Large intestine (tissue), 12 donors: ENCODE data around the gene CYP2D6. TPM values are rescaled to one million over a fixed set of nuclear protein-coding genes. Genes with fewer than 3 reads are reported as not detected.
"Not testable (repeated sequence)": the region's sequence is repeated elsewhere in the genome, so short reads cannot be mapped to it uniquely, and the experiment has no call there.

Source experiments
- DNase-seq, 2 donors: peaks; one replicate each; pipeline versions ENCODE4 v3.0.0 to v3.0.0-alpha.2; 2013
- H3K27ac ChIP-seq: one replicate; pipeline ENCODE4 v1.5.1; 2013; ENCODE audit warnings: low read length
- H3K27me3 ChIP-seq: 2 replicates; pipeline ENCODE4 v1.6.1; 2013; ENCODE audit warnings: low read length; ENCODE audit not compliant: control insufficient read depth, insufficient read depth
- H3K36me3 ChIP-seq: 2 replicates; pipeline ENCODE4 v1.6.1; 2013; ENCODE audit warnings: low read length; ENCODE audit not compliant: control insufficient read depth, insufficient read depth
- H3K4me1 ChIP-seq: one replicate; pipeline ENCODE4 v1.6.1; 2013; ENCODE audit warnings: low read length; ENCODE audit not compliant: control insufficient read depth, insufficient read depth
- H3K4me3 ChIP-seq: one replicate; pipeline ENCODE4 v1.5.1; 2013; ENCODE audit warnings: low read length
- H3K9me3 ChIP-seq: one replicate; pipeline ENCODE4 v1.6.1; 2013; ENCODE audit warnings: mild to moderate bottlenecking, low read depth, low read length, moderate library complexity; ENCODE audit not compliant: control insufficient read depth
- WGBS: methylation state at CpG from one replicate; pipeline ENCODE4 v1.1.5; 2013; ENCODE audit warnings: low lambda C conversion rate; ENCODE audit not compliant: insufficient coverage; 5-methylcytosine and 5-hydroxymethylcytosine counted together
- long read RNA-seq, 11 donors: transcript quantifications; one replicate each; lab custom pipeline, GENCODE V29; 2026
- polyA plus RNA-seq: library from polyadenylated mRNA; unstranded; fragments of 120-200 nt; gene quantifications from one replicate; pipeline ENCODE4 v1.2.1, GENCODE V29; 2013

Gene CYP2D6
- polyA plus RNA-seq = 6.5 TPM
- long read RNA-seq, donor 1 = 0 reads
- long read RNA-seq, donor 2 = 0 reads
- long read RNA-seq, donor 3 = 0 reads
- long read RNA-seq, donor 4, partial matches to known transcripts = 0 of 1 reads
- long read RNA-seq, donor 4, other reads (novel, unspliced or antisense) = 0 of 1 reads
- long read RNA-seq, donor 5 = 0 reads
- long read RNA-seq, donor 6 = 0 reads
- long read RNA-seq, donor 7 = 0 reads
- long read RNA-seq, donor 8, transcript CYP2D6-206 (9 exons, 1,583 nt) = major isoform, 11 of 12 reads
- long read RNA-seq, donor 8, partial matches to known transcripts = 0 of 12 reads
- long read RNA-seq, donor 8, other reads (novel, unspliced or antisense) = 0 of 12 reads
- long read RNA-seq, donor 9 = 0 reads
- long read RNA-seq, donor 10, partial matches to known transcripts = 0 of 1 reads
- long read RNA-seq, donor 10, other reads (novel, unspliced or antisense) = 0 of 1 reads
- long read RNA-seq, donor 11 = 0 reads

- not testable (repeated sequence) for H3K27me3 ChIP-seq
- peak within 1 kb of the TSS; percentile 44 for H3K27ac ChIP-seq
Measured at GRCh38 chr22:42130639-42131431, at the start of gene CYP2D6. CYP2D6 (minus strand) TSS chr22:42130810; CDS start chr22:42130791, 19 bp downstream.

GRCh38 chr22:42179616-42180015, 49.0 kb upstream of the CYP2D6 start:
- Histone ChIP-seq H3K4me3 (no peak overlapping the region), H3K9me3 (no peaks in the 10 kb centered on the region), H3K4me1 (peaks cover 78% of the 10 kb centered on the region), H3K27ac (peak overlapping the region; percentile 91), H3K27me3 (no peaks in the 10 kb centered on the region), H3K36me3 (peaks cover 6% of the 10 kb centered on the region)
- WGBS = no CpG with 5 or more reads among the region's 6 CpGs
- DNase-seq = no peak

More at GRCh38 chr22:42130639-42131431, at the start of gene CYP2D6:
- H3K36me3 ChIP-seq, H3K4me1 ChIP-seq, H3K4me3 ChIP-seq: not testable (repeated sequence)
- DNase-seq = peak; percentile 45 to 64
- peaks cover 15% of the 10 kb centered on the region for H3K9me3 ChIP-seq
- no CpG with 5 or more reads among the region's 14 CpGs for WGBS

GRCh38 chr22:42178910-42179519, 48.4 kb upstream of the CYP2D6 start:
- WGBS = no CpG with 5 or more reads among the region's 2 CpGs
- DNase-seq = no peak
- peaks cover 6% of the 10 kb centered on the region for H3K36me3 ChIP-seq
- peak overlapping the region; percentile 91 for H3K27ac ChIP-seq
- H3K9me3 ChIP-seq = no peaks in the 10 kb centered on the region
- H3K27me3 ChIP-seq = no peaks in the 10 kb centered on the region
- peaks cover 75% of the 10 kb centered on the region for H3K4me1 ChIP-seq
- no peak overlapping the region for H3K4me3 ChIP-seq

- H3K27ac ChIP-seq = peak overlapping the region; percentile 91
- H3K27me3 ChIP-seq = no peaks in the 10 kb centered on the region
- DNase-seq = peak; percentile 66 to 91
- peaks cover 6% of the 10 kb centered on the region for H3K36me3 ChIP-seq
- no CpG with 5 or more reads among the region's 5 CpGs for WGBS
- H3K9me3 ChIP-seq = no peaks in the 10 kb centered on the region
- H3K4me1 ChIP-seq = peaks cover 78% of the 10 kb centered on the region
- no peak overlapping the region for H3K4me3 ChIP-seq
Measured at GRCh38 chr22:42177891-42178336, 47.3 kb upstream of the CYP2D6 start.

- H3K4me3 ChIP-seq = no peak overlapping the region
- 76% methylated on average over 3 of the region's 10 CpGs for WGBS
- DNase-seq = peak in 1 of 2 donors; percentile 35
- H3K27ac ChIP-seq = peak overlapping the region; percentile 2
- peaks cover 78% of the 10 kb centered on the region for H3K4me1 ChIP-seq
- H3K36me3 ChIP-seq = peaks cover 6% of the 10 kb centered on the region
- H3K9me3 ChIP-seq = no peaks in the 10 kb centered on the region
- H3K27me3 ChIP-seq = no peaks in the 10 kb centered on the region
Measured at GRCh38 chr22:42176255-42176915, 45.8 kb upstream of the CYP2D6 start.

- Histone ChIP-seq H3K4me1 (peaks cover 67% of the 10 kb centered on the region), H3K27ac (peak overlapping the region; percentile 95), H3K27me3 (no peaks in the 10 kb centered on the region), H3K9me3 (no peaks in the 10 kb centered on the region), H3K4me3 (no peak overlapping the region), H3K36me3 (peaks cover 7% of the 10 kb centered on the region)
- no CpG with 5 or more reads among the region's 4 CpGs for WGBS
- DNase-seq = no peak
Measured at GRCh38 chr22:42174062-42174461, 43.5 kb upstream of the CYP2D6 start.

GRCh38 chr22:42173183-42173926, 42.7 kb upstream of the CYP2D6 start:
- H3K4me3 ChIP-seq = no peak overlapping the region
- peaks cover 11% of the 10 kb centered on the region for H3K36me3 ChIP-seq
- WGBS = no CpG with 5 or more reads among the region's 6 CpGs
- H3K27me3 ChIP-seq = no peaks in the 10 kb centered on the region
- peak overlapping the region; percentile 95 for H3K27ac ChIP-seq
- H3K4me1 ChIP-seq = peaks cover 61% of the 10 kb centered on the region
- no peaks in the 10 kb centered on the region for H3K9me3 ChIP-seq
- DNase-seq = peak in 1 of 2 donors; percentile 50

GRCh38 chr22:42172773-42173172, 42.2 kb upstream of the CYP2D6 start:
- Histone ChIP-seq H3K4me1 (peaks cover 56% of the 10 kb centered on the region), H3K27ac (peak overlapping the region; percentile 95)

GRCh38 chr22:42171946-42172719, 41.5 kb upstream of the CYP2D6 start:
- peaks cover 49% of the 10 kb centered on the region for H3K4me1 ChIP-seq
- H3K27me3 ChIP-seq = no peaks in the 10 kb centered on the region
- H3K36me3 ChIP-seq = peaks cover 22% of the 10 kb centered on the region
- H3K9me3 ChIP-seq = no peaks in the 10 kb centered on the region
- WGBS = no CpG with 5 or more reads among the region's 8 CpGs
- H3K4me3 ChIP-seq = no peak overlapping the region
- peak overlapping the region; percentile 95 for H3K27ac ChIP-seq
- DNase-seq = peak; percentile 40 to 72

More at GRCh38 chr22:42172773-42173172, 42.2 kb upstream of the CYP2D6 start:
- no CpG with 5 or more reads among the region's 5 CpGs for WGBS
- H3K4me3 ChIP-seq = no peak overlapping the region
- H3K36me3 ChIP-seq = peaks cover 15% of the 10 kb centered on the region
- DNase-seq = peak; percentile 75 to 86
- no peaks in the 10 kb centered on the region for H3K27me3 ChIP-seq
- no peaks in the 10 kb centered on the region for H3K9me3 ChIP-seq
